ENCODE data around the gene CCDC81. TPM values are rescaled to one million over a fixed set of nuclear protein-coding genes. Genes with fewer than 3 reads are reported as not detected.

Gene CCDC81
- total RNA-seq, 1 experiment from 2014 or later: 0.11 TPM

- BruUV-seq (replicated peaks): no TSS peak
- H3K9me2 ChIP-seq (replicated peaks; ENCODE audit: low read length): no peaks in the 10 kb centered on the region
- intact Hi-C loops (cut with micrococcal nuclease): no loop called here
- TF ChIP-seq EZH2 (IDR thresholded peaks at IDR 0.05; ENCODE audit: low read length, unreplicated experiment) (no peak), EZH2phosphoT487 (IDR thresholded peaks at IDR 0.05; ENCODE audit: borderline replicate concordance, low read length) (no peak), CTCF (conservative IDR thresholded peaks at IDR 0.05; ENCODE audit: low read depth, low read length) (no peak)
- ChIA-PET POLR2A (ENCODE audit: unreplicated experiment) (no interaction called here), CTCF (no interaction called here)
- H3K4me2 ChIP-seq (ENCODE audit: low read length): no peak overlapping the region
- H3K9ac ChIP-seq (ENCODE audit: low read length): no peak overlapping the region
- no peaks in the 10 kb centered on the region for H4K20me1 ChIP-seq (ENCODE audit: low read length)
- H3F3A ChIP-seq (ENCODE audit: low read length, unreplicated experiment): no peaks in the 10 kb centered on the region
- H3K4me1 ChIP-seq (ENCODE audit: insufficient read depth, low read length): no peaks in the 10 kb centered on the region
- no peaks in the 10 kb centered on the region for H3K27me3 ChIP-seq (ENCODE audit: low read length)
- no peaks in the 10 kb centered on the region for H3K9me3 ChIP-seq (ENCODE audit: low read length)
- H3K4me3 ChIP-seq (ENCODE audit: low read length): no peak overlapping the region
- DNase-seq: peak; percentile 15
- no peak for ATAC-seq
- no peaks in the 10 kb centered on the region for H3K79me2 ChIP-seq (ENCODE audit: low read length)
- no peaks in the 10 kb centered on the region for H3K36me3 ChIP-seq (ENCODE audit: low read depth, low read length)
- no peak overlapping the region for H2AFZ ChIP-seq (ENCODE audit: low read length)
- H3K27ac ChIP-seq (ENCODE audit: low read length): no peak overlapping the region
Measured at GRCh38 chr11:86396396-86396795, 21.7 kb downstream of the CCDC81 start.

- H3K9ac ChIP-seq (ENCODE audit: low read length): no peak overlapping the region
- H3K4me2 ChIP-seq (ENCODE audit: low read length): no peak overlapping the region
- H3K27me3 ChIP-seq (ENCODE audit: low read length): no peaks in the 10 kb centered on the region
- no peaks in the 10 kb centered on the region for H3K9me3 ChIP-seq (ENCODE audit: low read length)
- no peaks in the 10 kb centered on the region for H3K4me1 ChIP-seq (ENCODE audit: insufficient read depth, low read length)
- POLR2A ChIA-PET (ENCODE audit: unreplicated experiment): no interaction called here
- no peak overlapping the region for H3K27ac ChIP-seq (ENCODE audit: low read length)
- no peaks in the 10 kb centered on the region for H3K36me3 ChIP-seq (ENCODE audit: low read depth, low read length)
- no peak overlapping the region for H3K4me3 ChIP-seq (ENCODE audit: low read length)
- no peaks in the 10 kb centered on the region for H3K79me2 ChIP-seq (ENCODE audit: low read length)
- no peak overlapping the region for H2AFZ ChIP-seq (ENCODE audit: low read length)
- no peak for DNase-seq
- no peaks in the 10 kb centered on the region for H3F3A ChIP-seq (ENCODE audit: low read length, unreplicated experiment)
- ATAC-seq: no peak
- intact Hi-C loops (cut with micrococcal nuclease): no loop called here
- CTCF ChIA-PET: no interaction called here
- H4K20me1 ChIP-seq (ENCODE audit: low read length): no peaks in the 10 kb centered on the region
- TF ChIP-seq EZH2 (IDR thresholded peaks at IDR 0.05; ENCODE audit: low read length, unreplicated experiment) (no peak), CTCF (conservative IDR thresholded peaks at IDR 0.05; ENCODE audit: low read depth, low read length) (no peak), EZH2phosphoT487 (IDR thresholded peaks at IDR 0.05; ENCODE audit: borderline replicate concordance, low read length) (no peak)
- no peaks in the 10 kb centered on the region for H3K9me2 ChIP-seq (replicated peaks; ENCODE audit: low read length)
- no TSS peak for BruUV-seq (replicated peaks)
Measured at GRCh38 chr11:86397351-86397750, 22.7 kb downstream of the CCDC81 start.

DNA sequence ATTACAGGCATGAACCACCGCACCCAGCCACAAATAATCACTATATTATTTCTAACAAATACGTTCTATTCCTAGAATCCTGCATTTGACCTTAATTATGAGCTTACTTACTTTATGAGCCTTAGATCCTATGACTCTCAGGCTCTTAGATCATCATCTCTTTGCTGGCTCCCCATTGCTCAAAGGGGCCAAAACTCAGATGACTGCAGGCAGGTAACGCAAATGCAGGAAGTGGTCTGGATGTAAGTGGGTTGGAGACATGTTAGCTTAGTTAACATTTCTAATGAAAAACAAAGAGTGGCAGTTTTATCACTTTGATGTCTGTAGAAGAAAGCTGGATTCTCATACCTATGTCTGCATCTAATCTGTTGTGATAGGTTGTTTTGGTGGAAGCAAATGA, 23.4 kb downstream of the CCDC81 start:
- no peak overlapping the region for H3K9ac ChIP-seq (ENCODE audit: low read length)
- no peaks in the 10 kb centered on the region for H4K20me1 ChIP-seq (ENCODE audit: low read length)
- intact Hi-C loops (cut with micrococcal nuclease): no loop called here
- no peaks in the 10 kb centered on the region for H3K4me1 ChIP-seq (ENCODE audit: insufficient read depth, low read length)
- no TSS peak for BruUV-seq (replicated peaks)
- no peak overlapping the region for H3K4me2 ChIP-seq (ENCODE audit: low read length)
- H3K36me3 ChIP-seq (ENCODE audit: low read depth, low read length): no peaks in the 10 kb centered on the region
- H2AFZ ChIP-seq (ENCODE audit: low read length): no peak overlapping the region
- H3F3A ChIP-seq (ENCODE audit: low read length, unreplicated experiment): no peaks in the 10 kb centered on the region
- no peaks in the 10 kb centered on the region for H3K9me2 ChIP-seq (replicated peaks; ENCODE audit: low read length)
- H3K27ac ChIP-seq (ENCODE audit: low read length): no peak overlapping the region
- H3K4me3 ChIP-seq (ENCODE audit: low read length): no peak overlapping the region
- POLR2A ChIA-PET (ENCODE audit: unreplicated experiment): no interaction called here
- H3K9me3 ChIP-seq (ENCODE audit: low read length): no peaks in the 10 kb centered on the region
- no peak for DNase-seq
- no peaks in the 10 kb centered on the region for H3K79me2 ChIP-seq (ENCODE audit: low read length)
- H3K27me3 ChIP-seq (ENCODE audit: low read length): no peaks in the 10 kb centered on the region
- CTCF ChIA-PET: no interaction called here
- no peak for ATAC-seq
- TF ChIP-seq CTCF (conservative IDR thresholded peaks at IDR 0.05; ENCODE audit: low read depth, low read length) (no peak), EZH2 (IDR thresholded peaks at IDR 0.05; ENCODE audit: low read length, unreplicated experiment) (no peak), EZH2phosphoT487 (IDR thresholded peaks at IDR 0.05; ENCODE audit: borderline replicate concordance, low read length) (no peak)
